Duodenal mucosa (tissue), 2 donors: Measurements from ENCODE around the gene CHD5.

Source experiments
- H3K27ac ChIP-seq: one replicate; pipeline ENCODE4 v1.7.0; 2013; ENCODE audit warnings: low read depth, low read length
- H3K27me3 ChIP-seq, 2 donors: one replicate each; pipeline ENCODE4 v1.7.0; 2013; ENCODE audit warnings: low read length in 2 of 2, control low read depth in 1 of 2; ENCODE audit not compliant: insufficient read depth in 2 of 2, control insufficient read depth in 1 of 2
- H3K36me3 ChIP-seq, 2 donors: one replicate each; pipeline ENCODE4 v1.7.0; 2013; ENCODE audit warnings: low read length in 2 of 2, control low read depth in 1 of 2; ENCODE audit not compliant: insufficient read depth in 2 of 2, control insufficient read depth in 1 of 2
- H3K4me1 ChIP-seq, 2 donors: one replicate each; pipeline ENCODE4 v1.7.0; 2013; ENCODE audit warnings: low read length in 2 of 2, control low read depth in 1 of 2; ENCODE audit not compliant: insufficient read depth in 2 of 2, control insufficient read depth in 1 of 2
- H3K4me3 ChIP-seq, 2 donors: one replicate each; pipeline ENCODE4 v1.7.0; 2013; ENCODE audit warnings: low read length in 2 of 2, low read depth in 1 of 2
- H3K9ac ChIP-seq, 2 donors: one replicate each; pipeline ENCODE4 v1.7.0; 2013; ENCODE audit warnings: low read length in 2 of 2, low read depth in 1 of 2
- H3K9me3 ChIP-seq, 2 donors: one replicate each; pipeline ENCODE4 v1.7.0; 2013; ENCODE audit warnings: low read length in 2 of 2, control low read depth in 1 of 2; ENCODE audit not compliant: control insufficient read depth in 1 of 2

CHD5 gene

DNA sequence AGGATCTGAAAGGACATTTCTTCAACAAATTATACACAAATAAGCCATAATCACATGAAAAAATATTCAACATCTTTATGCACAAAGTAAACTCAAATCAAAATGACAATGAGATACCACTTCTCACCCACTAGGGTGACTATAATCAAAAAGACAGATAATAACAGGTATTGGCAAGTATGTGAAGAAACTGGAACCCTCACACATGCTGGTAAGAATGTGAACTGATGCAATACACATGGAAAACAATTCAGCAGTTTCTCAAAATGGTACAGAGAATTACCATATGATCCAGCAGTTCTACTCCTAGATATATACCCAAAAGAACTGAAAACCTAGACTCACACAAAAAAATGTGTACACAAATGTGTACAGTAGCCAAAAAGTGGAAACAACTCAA is 62.5 kb downstream of the CHD5 start:
- Histone ChIP-seq H3K4me1 (no peaks in the 10 kb centered on the region), H3K4me3 (no peak overlapping the region), H3K9me3 (no peaks in the 10 kb centered on the region), H3K27ac (no peak overlapping the region), H3K9ac (no peak overlapping the region), H3K36me3 (no peaks in the 10 kb centered on the region), H3K27me3 (no peaks in the 10 kb centered on the region)

DNA sequence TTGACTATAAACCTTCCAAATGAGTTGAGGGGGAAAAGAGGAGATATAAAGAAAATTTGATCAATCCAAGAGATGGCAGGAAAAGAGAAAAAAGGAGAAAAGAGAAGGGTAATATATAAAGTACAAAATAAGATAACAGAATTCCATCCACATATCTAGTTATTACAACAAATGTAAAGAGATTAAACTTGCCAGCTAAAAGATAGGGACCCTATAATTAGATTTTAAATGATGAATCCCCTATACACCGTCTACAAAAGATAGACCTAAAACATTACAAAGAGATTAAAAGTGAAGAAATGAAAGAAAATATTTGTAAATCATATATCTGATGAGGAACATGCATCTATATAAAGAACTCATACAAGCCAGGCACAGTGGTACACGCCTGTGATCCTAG is 63.1 kb downstream of the CHD5 start:
- H3K9ac ChIP-seq, result no peak overlapping the region
- no peaks in the 10 kb centered on the region for H3K4me1 ChIP-seq

DNA sequence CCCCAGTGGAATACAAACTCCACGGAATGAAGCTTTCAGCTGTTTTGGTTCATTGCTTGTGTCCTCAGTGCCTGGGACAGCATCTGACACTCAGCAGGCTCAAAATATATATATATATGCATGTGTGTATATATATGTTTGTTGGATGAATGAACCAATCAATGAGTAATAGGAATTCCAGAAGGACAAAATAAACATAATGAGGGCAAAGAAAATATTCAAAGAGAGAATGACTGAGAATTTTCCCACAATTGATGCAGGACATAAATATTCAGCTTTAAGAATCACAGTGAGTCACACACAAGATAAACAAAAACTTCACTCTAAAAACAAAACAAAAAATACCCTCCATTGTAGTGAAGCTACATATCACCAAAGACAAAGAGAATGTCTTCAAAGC is 64.0 kb downstream of the CHD5 start:
- Histone ChIP-seq H3K9ac (no peak overlapping the region), H3K36me3 (no peaks in the 10 kb centered on the region), H3K27me3 (no peaks in the 10 kb centered on the region), H3K9me3 (no peaks in the 10 kb centered on the region), H3K27ac (no peak overlapping the region), H3K4me3 (no peak overlapping the region), H3K4me1 (no peaks in the 10 kb centered on the region)

More for the DNA sequence above, 63.1 kb downstream of the CHD5 start:
- no peak overlapping the region for H3K4me3 ChIP-seq
- no peaks in the 10 kb centered on the region for H3K36me3 ChIP-seq
- H3K27ac ChIP-seq, result no peak overlapping the region
- H3K27me3 ChIP-seq, result no peaks in the 10 kb centered on the region
- no peaks in the 10 kb centered on the region for H3K9me3 ChIP-seq

DNA sequence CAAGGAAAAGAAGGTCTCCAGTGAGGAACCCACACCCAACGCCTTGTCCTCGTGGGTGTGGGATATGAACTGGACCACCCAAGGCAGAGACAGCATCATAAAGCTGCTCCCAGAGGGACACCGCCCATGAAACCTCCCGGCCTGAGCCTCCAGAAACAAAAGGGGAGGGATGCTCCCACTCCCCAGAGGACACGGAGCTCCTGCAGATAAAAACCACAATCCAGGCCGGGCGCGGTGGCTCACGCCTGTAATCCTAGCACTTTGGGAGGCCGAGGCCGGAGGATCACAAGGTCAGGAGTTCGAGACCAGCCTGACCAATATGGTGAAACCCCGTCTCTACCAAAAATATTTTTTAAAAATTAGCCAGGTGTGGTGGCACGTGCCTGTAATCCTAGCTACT is 66.4 kb downstream of the CHD5 start:
- no peak overlapping the region for H3K27ac ChIP-seq
- no peaks in the 10 kb centered on the region for H3K4me1 ChIP-seq
- H3K9me3 ChIP-seq, result no peaks in the 10 kb centered on the region
- no peak overlapping the region for H3K9ac ChIP-seq
- H3K27me3 ChIP-seq, result no peaks in the 10 kb centered on the region
- no peak overlapping the region for H3K4me3 ChIP-seq
- H3K36me3 ChIP-seq, result no peaks in the 10 kb centered on the region

DNA sequence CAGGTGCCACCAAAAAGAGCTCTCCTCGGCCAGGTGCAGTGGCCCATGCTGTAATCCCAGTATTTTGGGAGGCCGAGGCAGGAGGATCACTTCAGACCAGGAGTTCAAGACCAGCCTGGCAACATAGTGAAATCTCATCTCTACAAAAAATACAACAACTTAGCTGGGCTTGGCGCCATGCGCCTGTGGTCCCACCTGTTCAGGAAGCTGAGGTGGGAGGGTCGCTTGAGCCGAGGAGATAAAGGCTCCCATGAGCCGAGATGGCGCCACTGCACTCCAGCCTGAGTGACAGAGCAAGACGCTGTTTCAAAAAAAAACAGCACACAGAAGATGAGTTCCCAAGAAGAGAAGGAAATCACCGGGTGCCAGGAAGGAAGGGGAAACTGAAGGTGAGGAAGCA is 67.0 kb downstream of the CHD5 start:
- Histone ChIP-seq H3K36me3 (no peaks in the 10 kb centered on the region), H3K4me1 (no peaks in the 10 kb centered on the region), H3K4me3 (no peak overlapping the region), H3K27ac (no peak overlapping the region), H3K27me3 (peaks cover 0 to 4% of the 10 kb centered on the region in 2 donors), H3K9me3 (no peaks in the 10 kb centered on the region), H3K9ac (no peak overlapping the region)

DNA sequence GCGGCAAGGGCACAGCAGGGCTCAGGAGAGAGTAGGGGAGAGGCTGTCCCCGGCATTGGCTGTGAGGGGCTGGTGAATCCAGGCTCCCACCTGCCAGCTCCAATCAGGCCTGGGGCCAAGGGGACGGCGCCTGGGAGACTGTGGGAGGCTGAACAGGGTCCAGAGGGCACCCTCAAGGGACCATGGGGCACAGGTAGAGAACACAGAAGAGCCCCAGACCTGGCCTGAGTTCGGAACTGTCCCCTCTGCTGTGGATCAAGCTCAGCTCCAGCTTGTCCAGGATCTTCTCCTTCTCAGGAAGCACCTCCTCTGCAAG is 67.5 kb downstream of the CHD5 start:
- H3K27ac ChIP-seq, result no peak overlapping the region
- no peaks in the 10 kb centered on the region for H3K36me3 ChIP-seq
- H3K9me3 ChIP-seq, result no peaks in the 10 kb centered on the region
- peaks cover 0 to 4% of the 10 kb centered on the region in 2 donors for H3K27me3 ChIP-seq
- H3K4me3 ChIP-seq, result no peak overlapping the region
- H3K9ac ChIP-seq, result no peak overlapping the region
- no peaks in the 10 kb centered on the region for H3K4me1 ChIP-seq

DNA sequence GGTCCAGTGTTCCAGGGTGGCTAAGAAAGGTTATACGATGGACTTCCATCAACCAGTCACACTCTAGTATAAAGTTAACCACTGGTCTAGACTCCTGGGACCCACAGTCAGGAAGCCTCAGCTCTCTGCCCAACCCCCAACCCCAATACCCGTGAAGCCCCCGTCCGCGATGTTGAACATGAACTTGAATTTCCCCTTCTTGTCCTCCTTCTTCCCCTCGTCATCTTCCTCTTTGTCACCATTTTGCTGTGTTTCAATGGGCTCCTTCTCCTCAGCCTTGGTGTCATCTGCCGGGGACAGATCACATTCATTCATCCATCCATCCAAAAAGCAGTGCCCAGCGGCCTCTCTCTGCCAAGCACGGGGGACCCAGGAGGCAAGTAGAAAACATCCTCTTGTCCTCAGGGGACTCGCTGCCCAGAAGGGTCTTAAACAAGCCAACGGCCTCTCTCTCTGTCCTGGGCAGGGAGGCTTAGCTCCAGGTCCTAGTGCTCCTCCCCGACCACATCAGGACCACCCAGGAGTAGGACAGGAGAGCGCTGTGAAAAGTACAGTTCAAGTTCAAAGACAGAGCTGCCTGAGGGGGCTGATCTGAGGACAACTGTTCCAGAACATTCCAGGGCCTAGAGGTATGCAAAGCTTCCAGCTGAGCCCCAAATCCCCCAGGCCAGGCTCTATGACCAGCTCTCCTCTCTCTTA is 68.0 kb downstream of the CHD5 start:
- Histone ChIP-seq H3K9me3 (no peaks in the 10 kb centered on the region), H3K27me3 (peaks cover 0 to 4% of the 10 kb centered on the region in 2 donors), H3K4me1 (no peaks in the 10 kb centered on the region), H3K9ac (no peak overlapping the region), H3K27ac (no peak overlapping the region), H3K4me3 (no peak overlapping the region), H3K36me3 (no peaks in the 10 kb centered on the region)

DNA sequence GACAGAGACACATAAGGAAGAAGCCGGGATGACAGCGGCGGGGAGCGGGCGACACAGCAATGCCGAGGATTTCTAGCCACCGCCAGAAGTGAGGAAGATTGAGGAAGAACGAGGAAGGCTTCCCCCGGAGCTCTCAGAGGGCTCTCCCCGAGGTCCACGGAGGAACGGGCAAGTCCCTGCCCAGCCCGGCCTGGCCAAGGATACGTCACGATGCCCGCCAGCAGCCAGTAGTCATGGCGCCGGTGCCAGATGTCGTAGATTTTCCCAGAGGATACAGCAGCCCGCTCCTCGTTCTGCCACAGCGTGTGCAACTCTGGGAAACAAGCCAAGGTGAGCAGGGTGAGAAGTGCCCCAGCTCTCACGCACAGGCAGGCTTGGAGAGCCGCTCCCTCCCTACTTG is 68.5 kb downstream of the CHD5 start:
- Histone ChIP-seq H3K27ac (no peak overlapping the region), H3K9ac (no peak overlapping the region), H3K36me3 (no peaks in the 10 kb centered on the region), H3K4me1 (no peaks in the 10 kb centered on the region), H3K27me3 (peaks cover 0 to 4% of the 10 kb centered on the region in 2 donors), H3K4me3 (no peak overlapping the region), H3K9me3 (no peaks in the 10 kb centered on the region)

DNA sequence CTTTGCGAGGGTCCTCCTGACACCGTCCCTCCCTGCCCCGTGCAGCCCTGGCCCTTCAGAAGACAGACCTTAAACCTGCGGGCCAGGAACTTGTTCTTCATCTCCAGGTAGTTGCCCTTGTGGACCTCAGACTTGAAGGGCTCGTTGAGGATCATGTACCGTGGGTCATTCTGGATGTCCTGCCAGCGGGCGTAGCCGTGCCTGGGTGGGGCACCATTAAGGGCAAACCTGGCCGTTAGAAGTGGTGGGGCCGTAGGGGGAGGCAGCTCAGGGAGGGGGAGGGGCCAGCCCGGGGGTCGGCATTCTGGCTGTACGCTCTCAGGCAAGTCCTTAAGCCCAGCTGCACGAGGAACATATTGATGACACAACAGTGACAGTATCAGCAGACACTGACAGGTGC is 69.8 kb downstream of the CHD5 start:
- Histone ChIP-seq H3K4me1 (no peaks in the 10 kb centered on the region), H3K36me3 (no peaks in the 10 kb centered on the region), H3K27ac (no peak overlapping the region), H3K9ac (no peak overlapping the region), H3K9me3 (no peaks in the 10 kb centered on the region), H3K27me3 (peaks cover 0 to 4% of the 10 kb centered on the region in 2 donors), H3K4me3 (no peak overlapping the region)

DNA sequence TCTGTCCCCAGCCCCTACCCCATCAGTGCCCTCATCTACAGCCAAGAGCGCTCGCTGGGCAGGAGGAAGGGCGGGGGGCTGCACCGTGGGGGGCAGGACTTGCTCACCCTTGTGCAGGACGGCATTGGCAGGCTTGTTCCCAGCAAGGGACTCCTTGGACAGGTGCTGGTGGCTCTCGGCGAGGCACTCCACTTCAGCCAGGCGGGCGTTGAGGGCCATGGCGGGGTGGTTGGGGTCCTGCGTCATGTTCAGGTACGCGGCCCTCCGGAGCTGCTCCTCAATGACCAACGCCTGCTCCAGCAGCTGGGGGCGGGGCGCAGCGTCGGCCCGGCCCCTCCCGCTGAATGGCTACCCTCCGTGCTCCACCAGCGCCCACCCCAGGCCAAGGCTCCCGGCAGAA is 70.4 kb downstream of the CHD5 start:
- H3K9ac ChIP-seq, result no peak overlapping the region
- H3K27ac ChIP-seq, result no peak overlapping the region
- H3K9me3 ChIP-seq, result no peaks in the 10 kb centered on the region
- H3K4me1 ChIP-seq, result no peaks in the 10 kb centered on the region
- no peak overlapping the region for H3K4me3 ChIP-seq
- no peaks in the 10 kb centered on the region for H3K36me3 ChIP-seq
- H3K27me3 ChIP-seq, result peaks cover 0 to 4% of the 10 kb centered on the region in 2 donors
